Psoas muscle (tissue), 7 donors: ENCODE results near the gene SPESP1. TPM values are rescaled to one million over a fixed set of nuclear protein-coding genes. Genes with fewer than 3 reads are reported as not detected.

Experiments
- polyA plus RNA-seq, 3 donors: library from polyadenylated mRNA; stranded (reverse); fragments of 200-250 nt; gene quantifications; one replicate each; pipeline ENCODE4 v1.2.3, GENCODE V29; 2013
- total RNA-seq, 4 donors: library from RNA; stranded (reverse); fragmentation: NEBNext Ultra II Directional in 2 of 4; extraction: Animal tissue kit (Norgen Biotek cat#: 25700) in 2 of 4; gene quantifications; one replicate each; pipeline versions ENCODE4 v1.2.1 to v1.2.4, GENCODE V29; 2021 to 2023
- donor health status: healthy with polysubstance abuse.
- donor health status: DM: no; HTN: no; CAD: no; lungs with moderate emphysema.
- donor health status: Bipolar disorder and iron deficiency.
- donor health status: healthy.
- donor health status: DM: no; HTN: no; CAD: no.
- donor health status: DM: no; HTN: no; CAD: no.
- donor health status: DM: yes; HTN: yes; CAD: no.

The SPESP1 gene
- total and polyA plus RNA-seq, 7 donors = 0.60 to 3.2 (median 2.4) TPM

Other genes starting within 250 kb of the SPESP1 start
- 10 to 100 TPM; 56.7 to 89.2 (median 83.3) TPM for gene ANP32A, start 109.6 kb upstream of the SPESP1 start, total RNA-seq
- gene ANP32A, start 109.6 kb upstream of the SPESP1 start, polyA plus RNA-seq = 10 to 100 TPM; 79.4 to 98.2 (median 89.6) TPM
- gene NOX5, start 84.2 kb downstream of the SPESP1 start, total RNA-seq = under 1 TPM in 2 of 4 donors, not detected in 2; 0.06 to 0.13 TPM
- under 1 TPM in 2 of 3 donors, not detected in 1; 0.03 TPM for gene NOX5, start 84.2 kb downstream of the SPESP1 start, polyA plus RNA-seq
- gene GLCE, start 230.1 kb downstream of the SPESP1 start, total RNA-seq = 1 to 10 TPM; 2.5 to 5.2 (median 3.4) TPM
- 1 to 10 TPM; 4.2 to 6.0 (median 4.4) TPM for gene GLCE, start 230.1 kb downstream of the SPESP1 start, polyA plus RNA-seq